Activated CD8-positive, alpha-beta T cell treated with anti-CD3 and anti-CD28 coated beads, Interleukin-2, amount 10 ng/mL, durations not matched to agents 7 days and 5 days (primary cell): ENCODE measurements around the gene ABCD1. TPM values are rescaled to one million over a fixed set of nuclear protein-coding genes. Genes with fewer than 3 reads are reported as not detected.

Experiments used
- ATAC-seq: fragments of 150-1000 bp; cut with Tn5 transposase; one replicate; pipeline ENCODE4 v1.10.0; 2021; ENCODE audit warnings: moderate library complexity
- CTCF ChIA-PET: fragments of 350-600 bp; sonication (Branson Sonifier 250); formaldehyde crosslinking; loops from one replicate; lab custom pipeline; 2021; ENCODE audit warnings: antibody characterized with exemption; lab: Charles Lee
- POLR2A ChIA-PET: fragments of 350-600 bp; sonication (Branson Sonifier 250); formaldehyde crosslinking; loops from one replicate; lab custom pipeline; 2021; ENCODE audit warnings: antibody characterized with exemption; lab: Charles Lee
- DNase-seq: peaks from one replicate; pipeline ENCODE4 v3.0.0-alpha.2; 2020
- H3K27ac Mint-ChIP-seq: one replicate; pipeline ENCODE4 v1.8.0; 2021; ENCODE audit warnings: mild to moderate bottlenecking, mixed read lengths
- H3K27me3 Mint-ChIP-seq: one replicate; pipeline ENCODE4 v1.8.0; 2021; ENCODE audit warnings: low read depth, mixed read lengths
- H3K36me3 Mint-ChIP-seq: one replicate; pipeline ENCODE4 v1.8.0; 2021; ENCODE audit warnings: low read depth, mixed read lengths
- H3K4me1 Mint-ChIP-seq: one replicate; pipeline ENCODE4 v1.8.0; 2021; ENCODE audit warnings: low read depth, mixed read lengths
- H3K4me3 Mint-ChIP-seq: one replicate; pipeline ENCODE4 v1.8.0; 2021; ENCODE audit warnings: mild to moderate bottlenecking, mixed read lengths
- H3K9me3 Mint-ChIP-seq: one replicate; pipeline ENCODE4 v1.8.0; 2022; ENCODE audit warnings: mixed read lengths; ENCODE audit not compliant: insufficient read depth
- total RNA-seq, 2 experiments: library from RNA; stranded (reverse); gene quantifications; one replicate each; pipeline ENCODE4 v1.2.3, GENCODE V29; 2021

The ABCD1 gene
- total RNA-seq, 2 experiments from 2014 or later: 14.6 to 15.9 TPM

GRCh38 chrX:153731845-153732215 is 7.2 kb downstream of the ABCD1 start:
- no peak overlapping the region for H3K4me3 Mint-ChIP-seq
- POLR2A ChIA-PET: no interaction called here

GRCh38 chrX:153732401-153732800 is 7.7 kb downstream of the ABCD1 start:
- Mint-ChIP-seq H3K36me3 (peaks cover 33% of the 10 kb centered on the region), H3K4me1 (peaks cover 35% of the 10 kb centered on the region), H3K4me3 (no peak overlapping the region), H3K27me3 (no peaks in the 10 kb centered on the region), H3K9me3 (peaks cover 9% of the 10 kb centered on the region), H3K27ac (no peak overlapping the region)
- CTCF ChIA-PET: no interaction called here
- ATAC-seq (no peak), DNase-seq (no peak)
- POLR2A ChIA-PET: no interaction called here

More at GRCh38 chrX:153731845-153732215, 7.2 kb downstream of the ABCD1 start:
- DNase-seq (no peak), ATAC-seq (no peak)
- Mint-ChIP-seq H3K36me3 (peaks cover 33% of the 10 kb centered on the region), H3K27ac (peak overlapping the region; percentile 73), H3K4me1 (peaks cover 41% of the 10 kb centered on the region), H3K9me3 (peaks cover 9% of the 10 kb centered on the region), H3K27me3 (no peaks in the 10 kb centered on the region)
- CTCF ChIA-PET: no interaction called here

GRCh38 chrX:153733651-153734240 is 9.1 kb downstream of the ABCD1 start:
- ATAC-seq (no peak), DNase-seq (no peak)
- ChIA-PET CTCF (no interaction called here), POLR2A (no interaction called here)
- no peak overlapping the region for H3K27ac Mint-ChIP-seq
- H3K9me3 Mint-ChIP-seq: peaks cover 9% of the 10 kb centered on the region
- H3K36me3 Mint-ChIP-seq: peaks cover 31% of the 10 kb centered on the region
- peaks cover 30% of the 10 kb centered on the region for H3K4me1 Mint-ChIP-seq
- no peak overlapping the region for H3K4me3 Mint-ChIP-seq
- no peaks in the 10 kb centered on the region for H3K27me3 Mint-ChIP-seq

- ChIA-PET POLR2A (no interaction called here), CTCF (interaction anchor here (0.9 kb wide), 1 partner anchor 9 kb away, joined by 5 read pairs; no protein-coding TSS in a partner anchor)
- Mint-ChIP-seq H3K27me3 (no peaks in the 10 kb centered on the region), H3K4me3 (no peak overlapping the region), H3K9me3 (peaks cover 9% of the 10 kb centered on the region), H3K4me1 (peaks cover 36% of the 10 kb centered on the region), H3K36me3 (peaks cover 28% of the 10 kb centered on the region), H3K27ac (no peak overlapping the region)
- DNase-seq (no peak), ATAC-seq (no peak)
Measured at GRCh38 chrX:153734871-153735270, 10.2 kb downstream of the ABCD1 start.

GRCh38 chrX:153735274-153735673 is 10.6 kb downstream of the ABCD1 start:
- no peak for DNase-seq
- H3K9me3 Mint-ChIP-seq: peaks cover 9% of the 10 kb centered on the region
- H3K4me1 Mint-ChIP-seq: peaks cover 40% of the 10 kb centered on the region
- ChIA-PET POLR2A (no interaction called here), CTCF (interaction anchor here (0.9 to 1.0 kb wide), 2 partner anchors 8 to 9 kb away, joined by 3 to 5 read pairs; no protein-coding TSS in a partner anchor)
- no peaks in the 10 kb centered on the region for H3K27me3 Mint-ChIP-seq
- H3K27ac Mint-ChIP-seq: peak overlapping the region; percentile 60
- peaks cover 29% of the 10 kb centered on the region for H3K36me3 Mint-ChIP-seq
- ATAC-seq: no peak
- H3K4me3 Mint-ChIP-seq: no peak overlapping the region

GRCh38 chrX:153736071-153736820 is 11.6 kb downstream of the ABCD1 start:
- Mint-ChIP-seq H3K4me1 (peaks cover 42% of the 10 kb centered on the region), H3K27me3 (no peaks in the 10 kb centered on the region), H3K9me3 (peaks cover 8% of the 10 kb centered on the region), H3K36me3 (peaks cover 25% of the 10 kb centered on the region), H3K27ac (peak overlapping the region; percentile 49), H3K4me3 (no peak overlapping the region)
- DNase-seq: no peak
- no peak for ATAC-seq
- POLR2A ChIA-PET: no interaction called here
- CTCF ChIA-PET: interaction anchor here (1.0 kb wide), 1 partner anchor 9 kb away, joined by 3 read pairs; no protein-coding TSS in a partner anchor

- ChIA-PET CTCF (no interaction called here), POLR2A (no interaction called here)
- DNase-seq (no peak), ATAC-seq (no peak)
- H3K4me3 Mint-ChIP-seq: no peak overlapping the region
- H3K9me3 Mint-ChIP-seq: peaks cover 1% of the 10 kb centered on the region
- H3K27ac Mint-ChIP-seq: peak overlapping the region; percentile 49
- peaks cover 37% of the 10 kb centered on the region for H3K4me1 Mint-ChIP-seq
- peaks cover 18% of the 10 kb centered on the region for H3K36me3 Mint-ChIP-seq
- H3K27me3 Mint-ChIP-seq: no peaks in the 10 kb centered on the region
Measured at GRCh38 chrX:153736871-153737441, 12.3 kb downstream of the ABCD1 start.

- H3K4me1 Mint-ChIP-seq: peaks cover 32% of the 10 kb centered on the region
- H3K27me3 Mint-ChIP-seq: no peaks in the 10 kb centered on the region
- H3K27ac Mint-ChIP-seq: no peak overlapping the region
- POLR2A ChIA-PET: no interaction called here
- no peaks in the 10 kb centered on the region for H3K9me3 Mint-ChIP-seq
- ATAC-seq: no peak
- H3K36me3 Mint-ChIP-seq: peaks cover 16% of the 10 kb centered on the region
- no peak for DNase-seq
- no peak overlapping the region for H3K4me3 Mint-ChIP-seq
- CTCF ChIA-PET: no interaction called here
Measured at GRCh38 chrX:153738056-153738605, 13.5 kb downstream of the ABCD1 start.

- H3K4me3 Mint-ChIP-seq: peak overlapping the region; percentile 65
- H3K4me1 Mint-ChIP-seq: peaks cover 34% of the 10 kb centered on the region
- ATAC-seq (peak; percentile 90), DNase-seq (peak; percentile 57)
- peaks cover 14% of the 10 kb centered on the region for H3K36me3 Mint-ChIP-seq
- H3K27ac Mint-ChIP-seq: peak overlapping the region; percentile 94
- no peaks in the 10 kb centered on the region for H3K9me3 Mint-ChIP-seq
- ChIA-PET CTCF (no interaction called here), POLR2A (interaction anchor here (0.6 to 1.0 kb wide), 2 partner anchors 13 to 205 kb away, joined by 3 to 4 read pairs; no protein-coding TSS in a partner anchor)
- no peaks in the 10 kb centered on the region for H3K27me3 Mint-ChIP-seq
Measured at GRCh38 chrX:153739754-153740486, 15.3 kb downstream of the ABCD1 start.

- Mint-ChIP-seq H3K27me3 (no peaks in the 10 kb centered on the region), H3K9me3 (no peaks in the 10 kb centered on the region), H3K27ac (peak overlapping the region; percentile 94), H3K36me3 (peaks cover 7% of the 10 kb centered on the region), H3K4me1 (peaks cover 26% of the 10 kb centered on the region), H3K4me3 (peak overlapping the region; percentile 65)
- DNase-seq: no peak
- ATAC-seq: no peak
- ChIA-PET CTCF (no interaction called here), POLR2A (no interaction called here)
Measured at GRCh38 chrX:153740631-153741222, 16.1 kb downstream of the ABCD1 start.

- Mint-ChIP-seq H3K4me1 (peaks cover 26% of the 10 kb centered on the region), H3K9me3 (no peaks in the 10 kb centered on the region), H3K27ac (peak overlapping the region; percentile 94), H3K36me3 (peaks cover 7% of the 10 kb centered on the region), H3K27me3 (no peaks in the 10 kb centered on the region), H3K4me3 (peak overlapping the region; percentile 55)
- DNase-seq (no peak), ATAC-seq (no peak)
- ChIA-PET POLR2A (no interaction called here), CTCF (no interaction called here)
Measured at GRCh38 chrX:153741446-153741845, 16.8 kb downstream of the ABCD1 start.
